Stimulated activated CD8-positive, alpha-beta memory T cell treated with anti-CD3 and anti-CD28 coated beads, Interleukin-4, amount 100 ng/mL, for 1 hour (primary cell): ENCODE results near the gene COX10.

Experiments
- DNase-seq, 2 donors: peaks; one replicate each; pipeline ENCODE4 v3.0.0-alpha.2; 2020; ENCODE audit warnings: low read depth in 2 of 2, low spot score in 1 of 2

Gene COX10

GRCh38 chr17:14245002-14245401 is 175.7 kb downstream of the COX10 start:
- no peak for DNase-seq

DNA sequence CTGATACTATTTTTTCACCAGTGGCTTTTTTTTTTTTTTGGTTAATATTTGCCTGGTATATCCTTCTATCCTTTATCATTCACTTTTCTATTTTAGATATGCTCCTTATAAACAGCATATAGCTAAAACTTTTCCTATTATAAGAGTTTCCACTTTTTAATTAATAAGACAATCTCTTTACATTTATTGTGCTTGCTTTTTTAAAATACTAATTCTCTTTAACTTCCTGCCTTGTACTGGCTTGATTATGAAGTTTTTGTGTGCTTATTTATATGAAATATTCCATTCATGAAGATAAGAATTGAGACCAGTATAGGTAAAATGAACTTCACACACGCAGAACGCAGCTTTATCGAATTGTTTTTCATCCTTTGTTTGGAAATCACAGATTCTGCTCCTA is 176.3 kb downstream of the COX10 start:
- no peak for DNase-seq
